K562 (cell line): ENCODE results near the gene SDR39U1. TPM values are rescaled to one million over a fixed set of nuclear protein-coding genes. Genes with fewer than 3 reads are reported as not detected.
"Not testable (repeated sequence)": the region's sequence is repeated elsewhere in the genome, so short reads cannot be mapped to it uniquely, and the experiment has no call there.

Experiments used
- ATAC-seq: fragments of 200-7000 bp; cut with Tn5 transposase; 3 replicates; pipeline ENCODE4 v1.9.1; 2020; ENCODE audit warnings: moderate library complexity
- BruUV-seq: library from RNA; stranded (reverse); fragments of 400-500 nt; replicated peaks from 2 replicates; lab custom pipeline; 2021; lab: Mats Ljungman, UMichigan
- CTCF ChIA-PET: fragments of 300-600 bp; formaldehyde crosslinking; extraction: SDS; loops from one replicate; lab custom pipeline; 2021; ENCODE audit warnings: low intra/inter-chr PET ratio; lab: Yijun Ruan, JAX
- POLR2A ChIA-PET: fragments of 300-600, 350-650 bp; sonication (Branson Sonifier 250); formaldehyde crosslinking; extraction: SDS; loops from one replicate; lab custom pipeline; 2021; ENCODE audit warnings: antibody characterized with exemption, inconsistent platforms; lab: Yijun Ruan, JAX
- DNase-seq, 4 experiments: peaks; one replicate each; pipeline versions ENCODE4 v3.0.0 to v3.0.0-alpha.2; 2011 to 2018; ENCODE audit warnings: low spot score in 3 of 4, mixed read lengths in 3 of 4; ENCODE audit errors: extremely low read depth in 1 of 4
- FAIRE-seq: peaks from 2 replicates; lab custom pipeline; 2011; peaks lifted over from hg19 to GRCh38; lab: Jason Lieb, UNC
- H2AFZ ChIP-seq: 2 replicates; pipeline ENCODE4 v1.6.0; 2011; ENCODE audit warnings: low read depth, low read length, control low read depth, inconsistent platforms
- H3K27ac ChIP-seq: fragments of 200-600 bp; 3 replicates; pipeline ENCODE4 v1.8.0; 2011; ENCODE audit warnings: low read depth, mild to moderate bottlenecking, control low read depth, inconsistent platforms, low read length, moderate library complexity, mixed read lengths; ENCODE audit errors: extremely low read depth
- H3K27me3 ChIP-seq, 2 experiments: fragments of 300-600 bp in 1 of 2; 2 replicates in 1 of 2; 3 replicates in 1 of 2; pipeline versions ENCODE4 v1.6.0 to v1.8.0; 2011; ENCODE audit warnings: inconsistent platforms in 2 of 2, low read length in 2 of 2, mild to moderate bottlenecking in 1 of 2, mixed read lengths in 1 of 2, moderate library complexity in 1 of 2; ENCODE audit not compliant: control insufficient read depth in 2 of 2, insufficient read depth in 2 of 2
- H3K36me3 ChIP-seq: fragments of 300-600 bp; 3 replicates; pipeline ENCODE4 v1.8.0; 2011; ENCODE audit warnings: mild to moderate bottlenecking, low read length, inconsistent platforms; ENCODE audit not compliant: control insufficient read depth, insufficient read depth
- H3K4me1 ChIP-seq, 2 experiments: fragments of 200-600 bp in 1 of 2; replicated peaks in 1 of 2; 2 replicates in 1 of 2; 3 replicates in 1 of 2; pipeline versions ENCODE4 v1.5.1 to v1.8.0; 2011; ENCODE audit warnings: inconsistent platforms in 2 of 2, low read length in 2 of 2, mild to moderate bottlenecking in 1 of 2, mixed read lengths in 1 of 2, moderate library complexity in 1 of 2; ENCODE audit not compliant: control insufficient read depth in 2 of 2, insufficient read depth in 2 of 2
- H3K4me2 ChIP-seq: 2 replicates; pipeline ENCODE4 v1.6.1; 2011; ENCODE audit warnings: low read length, control low read depth, inconsistent platforms, mixed read lengths; ENCODE audit not compliant: insufficient read depth
- H3K4me3 ChIP-seq: fragments of 200-600 bp; sonication (generic), shearing (Covaris generic); 2 replicates; pipeline ENCODE4 v1.5.1; 2016; ENCODE audit warnings: control low read depth, inconsistent platforms
- H3K79me2 ChIP-seq: fragments of 200-600 bp; 3 replicates; pipeline ENCODE4 v1.8.0; 2011; ENCODE audit warnings: low read length, inconsistent platforms; ENCODE audit not compliant: control insufficient read depth, insufficient read depth
- H3K9ac ChIP-seq, 2 experiments: 2 replicates each; pipeline versions ENCODE4 v1.6.0 to v1.6.1; 2011; ENCODE audit warnings: low read depth in 2 of 2, low read length in 2 of 2, control low read depth in 1 of 2, inconsistent platforms in 1 of 2, mild to moderate bottlenecking in 1 of 2, mixed read lengths in 1 of 2; ENCODE audit not compliant: insufficient read depth in 1 of 2
- H3K9me1 ChIP-seq: one replicate; pipeline ENCODE4 v1.6.0; 2011; ENCODE audit warnings: inconsistent platforms, mild to moderate bottlenecking, low read length, moderate library complexity; ENCODE audit not compliant: control insufficient read depth, insufficient read depth
- H3K9me3 ChIP-seq: replicated peaks from 2 replicates; pipeline ENCODE4 v1.5.1; 2011; ENCODE audit warnings: low read depth, low read length, inconsistent platforms; ENCODE audit not compliant: control insufficient read depth, insufficient read depth
- H4K20me1 ChIP-seq: replicated peaks from 2 replicates; pipeline ENCODE4 v1.6.1; 2011; ENCODE audit warnings: low read length, inconsistent platforms, mixed read lengths; ENCODE audit not compliant: control insufficient read depth, insufficient read depth
- ETV5 ChIP-seq: sonication (generic); formaldehyde crosslinking; IDR thresholded peaks from 2 replicates; pipeline ENCODE4 v1.4.0; 2020; ENCODE audit warnings: low read depth, mild to moderate bottlenecking, missing genetic modification reagents
- FOSL1 ChIP-seq: fragments of 200-800 bp; sonication (Bioruptor generic); conservative IDR thresholded peaks from 2 replicates; pipeline ENCODE4 v1.6.1; 2016; ENCODE audit warnings: missing genetic modification characterization, missing compliant biosample characterization
- GTF2A2 ChIP-seq: IDR thresholded peaks from 2 replicates; pipeline ENCODE4 v1.6.1; 2016; ENCODE audit warnings: mild to moderate bottlenecking, missing genetic modification characterization, missing compliant biosample characterization
- TARDBP ChIP-seq: fragments of 450-650 bp; IDR thresholded peaks from 2 replicates; pipeline ENCODE4 v1.6.1; 2016
- ZKSCAN3 ChIP-seq: fragments of 250-450 bp; sonication (Bioruptor Pico); IDR thresholded peaks from 2 replicates; pipeline ENCODE4 v1.4.0; 2020
- ZNF134 ChIP-seq: fragments of 250-450 bp; sonication (Bioruptor Pico); conservative IDR thresholded peaks from 2 replicates; pipeline ENCODE4 v1.4.0; 2020
- WGBS: fragments of 100-300 bp; shearing (Covaris generic); methylation state at CpG from one replicate; pipeline ENCODE4 v1.1.6; 2016; ENCODE audit warnings: low coverage, mixed read lengths; ENCODE audit not compliant: insufficient coverage; ENCODE audit errors: missing lambda C conversion rate; 5-methylcytosine and 5-hydroxymethylcytosine counted together
- in situ Hi-C: fragments of 300-500 bp; cut with MboI; formaldehyde crosslinking; loops from 4 replicates; pipeline ENCODE4 v1.15.0; 2018; ENCODE audit warnings: inconsistent platforms, mixed read lengths
- intact Hi-C: fragments of 100-400 bp; cut with micrococcal nuclease; formaldehyde crosslinking; loops from 2 replicates; pipeline ENCODE4 v1.14.2; 2022
- polyA plus RNA-seq, 8 experiments: library from polyadenylated mRNA; depleted of rRNA in 4 of 8; stranded (reverse) in 5 of 8; unstranded in 3 of 8; fragments of >200 nt; fragmentation: Nextera tagmentation in 2 of 8; fragmentation: Illumina TruSeq in 1 of 8; extraction: Ambion mirVana in 2 of 8; extraction: Trizol in 1 of 8; gene quantifications; 2 replicates each; pipeline versions ENCODE4 v1.2.1 to v1.2.3, GENCODE V29; 2011 to 2014; ENCODE audit warnings: inconsistent platforms in 1 of 8, missing spikeins in 1 of 8
- total RNA-seq, 7 experiments: library from RNA; depleted of rRNA in 6 of 7; stranded (reverse); fragments of >200 nt in 6 of 7; fragmentation: Illumina TruSeq in 2 of 7; extraction: Trizol in 2 of 7; gene quantifications; 2 replicates each; pipeline versions ENCODE4 v1.2.1 to v1.2.3, GENCODE V29; 2011 to 2021; ENCODE audit warnings: low replicate concordance in 1 of 7
- TF ChIP-seq, protein P1 (sequence below): fragments of 450-650 bp; IDR thresholded peaks from 2 replicates; pipeline ENCODE4 v1.6.1; 2016
- TF ChIP-seq, protein P2 (sequence below): IDR thresholded peaks from 3 replicates; pipeline ENCODE4 v1.6.1; 2011; ENCODE audit warnings: borderline replicate concordance, mild to moderate bottlenecking, moderate library complexity; ENCODE audit not compliant: insufficient read length; ENCODE audit errors: extremely low read depth

The SDR39U1 gene
- total and polyA plus RNA-seq, 9 of the 15 experiments (the other 6 are each of a cell fraction or from before 2014, with no cell fraction given), result 10.4 to 56.1 (median 19.8) TPM

DNA sequence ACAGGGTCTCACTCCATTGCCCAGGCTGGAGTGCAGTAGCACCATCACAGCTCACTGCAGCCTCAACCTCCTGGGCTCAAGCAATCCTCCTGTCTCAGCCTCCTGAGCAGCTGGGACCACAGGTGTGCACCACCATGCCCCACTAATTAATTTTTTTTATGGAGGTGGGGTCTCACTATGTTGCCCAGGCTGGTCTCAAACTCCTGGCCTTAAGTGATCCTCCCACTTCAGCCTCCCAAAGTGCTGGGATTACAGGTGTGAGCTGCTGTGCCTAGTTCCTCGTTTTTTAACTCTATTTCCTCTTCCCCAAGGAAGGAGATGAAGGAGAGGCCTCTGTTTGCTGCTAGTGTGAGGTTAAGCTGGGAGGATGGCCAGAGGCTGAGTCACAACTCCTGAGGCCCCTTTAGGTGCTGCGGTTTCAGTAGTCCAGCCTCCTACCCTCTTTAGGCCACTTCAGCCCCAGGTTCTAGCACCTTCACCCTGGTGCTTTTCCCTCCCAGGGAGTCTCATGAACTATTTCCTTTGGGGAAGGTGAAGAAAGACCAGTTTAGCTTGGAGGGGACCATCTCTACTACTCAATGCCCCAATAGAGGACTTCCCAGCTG, 40.2 kb upstream of the SDR39U1 start:
- POLR2A ChIA-PET, result interaction anchor here (1.0 to 1.2 kb wide), 2 partner anchors 16 to 24 kb away, joined by 3 read pairs; no protein-coding TSS in a partner anchor
- H3K9me3 ChIP-seq, H3K4me1 ChIP-seq, H3K9me1 ChIP-seq, H3K27ac ChIP-seq, BruUV-seq, ATAC-seq, H2AFZ ChIP-seq, FAIRE-seq, intact Hi-C loops, H3K4me2 ChIP-seq, H3K79me2 ChIP-seq, H3K4me3 ChIP-seq, H4K20me1 ChIP-seq, H3K36me3 ChIP-seq, H3K27me3 ChIP-seq, DNase-seq, H3K9ac ChIP-seq, in situ Hi-C loops: not testable (repeated sequence)
- TF ChIP-seq FOSL1 (tag), result 0 out of 2 replicates have a peak, but pooled peaks have one; percentile 13
- CTCF ChIA-PET, result interaction anchor here (2.5 kb wide), 1 partner anchor 196 kb away, joined by 9 read pairs; no protein-coding TSS in a partner anchor
- 0% methylated on average over 1 of the region's 2 CpGs for WGBS

DNA sequence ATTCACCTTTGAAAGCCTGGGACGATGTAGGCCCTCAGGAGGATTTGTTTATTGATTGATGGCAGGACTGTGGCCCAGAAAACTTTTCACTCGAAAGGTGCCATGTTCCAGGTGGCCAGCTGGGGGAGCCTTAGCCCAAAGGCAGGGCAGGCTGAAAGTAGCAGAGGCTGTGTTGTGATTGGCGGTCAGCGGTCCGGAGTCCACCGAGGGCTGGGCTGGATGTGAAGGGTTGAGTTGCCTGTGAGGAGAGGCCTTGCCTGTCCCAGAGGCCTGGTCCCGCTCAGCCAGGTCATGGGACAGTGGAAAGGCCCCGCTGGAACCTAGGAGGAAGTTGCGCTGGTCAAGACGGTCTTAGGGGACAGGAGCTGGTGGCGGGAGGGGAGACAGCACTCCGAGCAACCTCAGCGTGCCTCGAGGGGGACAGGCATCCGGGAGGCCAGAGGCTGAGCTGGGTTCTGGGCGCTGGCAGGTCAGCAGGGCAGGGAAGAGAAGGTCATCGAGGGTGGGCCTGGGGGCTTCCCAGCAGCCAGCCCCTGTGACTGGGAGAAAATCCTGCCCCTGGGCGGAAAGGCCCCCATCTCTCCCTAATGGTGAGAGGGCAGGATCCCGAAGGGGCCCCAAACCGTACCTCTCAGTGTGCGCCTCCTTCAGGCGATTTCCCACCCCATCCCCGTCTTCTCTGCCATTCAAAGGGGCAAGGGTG, 39.2 kb upstream of the SDR39U1 start:
- peak; percentile 58 to 84 (median 72) for DNase-seq
- no peaks in the 10 kb centered on the region for H3K36me3 ChIP-seq
- H3K27me3 ChIP-seq, result no peaks in the 10 kb centered on the region
- peak overlapping the region; percentile 46 for H3K4me2 ChIP-seq
- H3K4me1 ChIP-seq, result peaks cover 0 to 6% of the 10 kb centered on the region in 2 experiments; a peak in 2 of 5 replicates
- intact Hi-C loops, result loop anchor here (1.0 kb wide), 1 partner anchor 198 kb away; no protein-coding TSS in a partner anchor
- H2AFZ ChIP-seq, result 0 out of 2 replicates have a peak overlapping the region, but pooled peaks have one; percentile 58
- 3% methylated on average over 13 of the region's 23 CpGs for WGBS
- BruUV-seq, result no TSS peak
- no peaks in the 10 kb centered on the region for H4K20me1 ChIP-seq
- peak overlapping the region in 1 of 2 experiments; percentile 20; a peak in 1 of 4 replicates for H3K9ac ChIP-seq
- CTCF ChIA-PET, result interaction anchor here (2.5 kb wide), 1 partner anchor 197 kb away, joined by 9 read pairs; no protein-coding TSS in a partner anchor
- no peaks in the 10 kb centered on the region for H3K9me3 ChIP-seq
- H3K9me1 ChIP-seq, result no peaks in the 10 kb centered on the region
- no peaks in the 10 kb centered on the region for H3K79me2 ChIP-seq
- H3K27ac ChIP-seq, result no peak overlapping the region
- no peak overlapping the region for H3K4me3 ChIP-seq
- in situ Hi-C loops, result no loop called here
- peak; percentile 92 for FAIRE-seq
- peak; percentile 100 for ATAC-seq
- POLR2A ChIA-PET, result interaction anchor here (0.7 to 1.0 kb wide), 2 partner anchors 10 to 326 kb away, joined by 3 to 4 read pairs; no protein-coding TSS in a partner anchor
- TF ChIP-seq, protein P1, sequence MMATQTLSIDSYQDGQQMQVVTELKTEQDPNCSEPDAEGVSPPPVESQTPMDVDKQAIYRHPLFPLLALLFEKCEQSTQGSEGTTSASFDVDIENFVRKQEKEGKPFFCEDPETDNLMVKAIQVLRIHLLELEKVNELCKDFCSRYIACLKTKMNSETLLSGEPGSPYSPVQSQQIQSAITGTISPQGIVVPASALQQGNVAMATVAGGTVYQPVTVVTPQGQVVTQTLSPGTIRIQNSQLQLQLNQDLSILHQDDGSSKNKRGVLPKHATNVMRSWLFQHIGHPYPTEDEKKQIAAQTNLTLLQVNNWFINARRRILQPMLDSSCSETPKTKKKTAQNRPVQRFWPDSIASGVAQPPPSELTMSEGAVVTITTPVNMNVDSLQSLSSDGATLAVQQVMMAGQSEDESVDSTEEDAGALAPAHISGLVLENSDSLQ, result peak; percentile 78
- TF ChIP-seq GTF2A2 (tag), result no peak
- TF ChIP-seq TARDBP, result no peak
- TF ChIP-seq ETV5, result no peak
- TF ChIP-seq, protein P2, sequence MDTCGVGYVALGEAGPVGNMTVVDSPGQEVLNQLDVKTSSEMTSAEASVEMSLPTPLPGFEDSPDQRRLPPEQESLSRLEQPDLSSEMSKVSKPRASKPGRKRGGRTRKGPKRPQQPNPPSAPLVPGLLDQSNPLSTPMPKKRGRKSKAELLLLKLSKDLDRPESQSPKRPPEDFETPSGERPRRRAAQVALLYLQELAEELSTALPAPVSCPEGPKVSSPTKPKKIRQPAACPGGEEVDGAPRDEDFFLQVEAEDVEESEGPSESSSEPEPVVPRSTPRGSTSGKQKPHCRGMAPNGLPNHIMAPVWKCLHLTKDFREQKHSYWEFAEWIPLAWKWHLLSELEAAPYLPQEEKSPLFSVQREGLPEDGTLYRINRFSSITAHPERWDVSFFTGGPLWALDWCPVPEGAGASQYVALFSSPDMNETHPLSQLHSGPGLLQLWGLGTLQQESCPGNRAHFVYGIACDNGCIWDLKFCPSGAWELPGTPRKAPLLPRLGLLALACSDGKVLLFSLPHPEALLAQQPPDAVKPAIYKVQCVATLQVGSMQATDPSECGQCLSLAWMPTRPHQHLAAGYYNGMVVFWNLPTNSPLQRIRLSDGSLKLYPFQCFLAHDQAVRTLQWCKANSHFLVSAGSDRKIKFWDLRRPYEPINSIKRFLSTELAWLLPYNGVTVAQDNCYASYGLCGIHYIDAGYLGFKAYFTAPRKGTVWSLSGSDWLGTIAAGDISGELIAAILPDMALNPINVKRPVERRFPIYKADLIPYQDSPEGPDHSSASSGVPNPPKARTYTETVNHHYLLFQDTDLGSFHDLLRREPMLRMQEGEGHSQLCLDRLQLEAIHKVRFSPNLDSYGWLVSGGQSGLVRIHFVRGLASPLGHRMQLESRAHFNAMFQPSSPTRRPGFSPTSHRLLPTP, result no peak
- no peak for TF ChIP-seq ZKSCAN3 (CRISPR knock-in tag)
- no peak for TF ChIP-seq ZNF134 (CRISPR knock-in tag)
